NCI-H187 (cell line): Measurements from ENCODE around the gene PLA2G10.
"Not testable (repeated sequence)": the region's sequence is repeated elsewhere in the genome, so short reads cannot be mapped to it uniquely, and the experiment has no call there.

Experiments used
- DNase-seq, 2 experiments: peaks; one replicate each; lab custom pipeline; 2025; lab: John Stamatoyannopoulos, UW

The PLA2G10 gene

GRCh38 chr16:14694129-14694528, at the start of gene PLA2G10:
Gene PLA2G10, minus strand, starts transcription at chr16:14694308. Its CDS starts 79 bp downstream, at chr16:14694229.
- DNase-seq, result not testable (repeated sequence)

GRCh38 chr16:14742273-14743128, 48.4 kb upstream of the PLA2G10 start, which contains the start of gene NPIPA2:
Gene NPIPA2, plus strand, starts transcription at chr16:14742533. Its CDS starts 5,533 bp downstream, at chr16:14748066.
- DNase-seq, result not testable (repeated sequence)

GRCh38 chr16:14741794-14742193, 47.7 kb upstream of the PLA2G10 start:
- not testable (repeated sequence) for DNase-seq

GRCh38 chr16:14740832-14741385, 46.8 kb upstream of the PLA2G10 start:
- DNase-seq, result not testable (repeated sequence)

- DNase-seq, result not testable (repeated sequence)
These were observed 39.1 kb upstream of the PLA2G10 start for GRCh38 chr16:14733233-14733632.

GRCh38 chr16:14703156-14704011, 9.3 kb upstream of the PLA2G10 start, which contains the start of gene NPIPA3:
Gene NPIPA3, plus strand, starts transcription at chr16:14703411. Its CDS starts 5,533 bp downstream, at chr16:14708944.
- not testable (repeated sequence) for DNase-seq

- DNase-seq, result not testable (repeated sequence)
These were observed 8.6 kb upstream of the PLA2G10 start for GRCh38 chr16:14702672-14703071.

GRCh38 chr16:14701859-14702258, 7.8 kb upstream of the PLA2G10 start:
- DNase-seq, result not testable (repeated sequence)

- DNase-seq, result not testable (repeated sequence)
These were observed 8.0 kb downstream of the PLA2G10 start for GRCh38 chr16:14685870-14686793.

- no peak for DNase-seq
These were observed 12.0 kb downstream of the PLA2G10 start for GRCh38 chr16:14682121-14682520.

- DNase-seq, result no peak
These were observed 13.0 kb downstream of the PLA2G10 start for GRCh38 chr16:14681115-14681514.

- not testable (repeated sequence) for DNase-seq
These were observed 13.7 kb downstream of the PLA2G10 start for GRCh38 chr16:14680396-14680795.

GRCh38 chr16:14678748-14679497, 15.2 kb downstream of the PLA2G10 start:
- DNase-seq, result no peak

GRCh38 chr16:14677627-14678026, 16.5 kb downstream of the PLA2G10 start:
- DNase-seq, result no peak

GRCh38 chr16:14676633-14677032, 17.5 kb downstream of the PLA2G10 start:
- no peak for DNase-seq

- DNase-seq, result no peak
These were observed 21.6 kb downstream of the PLA2G10 start for GRCh38 chr16:14672403-14672971.

- DNase-seq, result no peak
These were observed 24.3 kb downstream of the PLA2G10 start for GRCh38 chr16:14669776-14670175.

- no peak for DNase-seq
These were observed 25.4 kb downstream of the PLA2G10 start for GRCh38 chr16:14668556-14669223.
